Measurements from ENCODE around the gene XKR8.

GRCh38 chr1:27937524-27937836, 22.3 kb upstream of the XKR8 start:
- no peak for TF ChIP-seq CTCF (IDR thresholded peaks at IDR 0.05)
- TF ChIP-seq POLR2A (IDR thresholded peaks at IDR 0.05; ENCODE audit: low read depth): no peak
- TF ChIP-seq POLR2AphosphoS5 (IDR thresholded peaks at IDR 0.05): no peak
